Sigmoid colon (tissue), 7 donors: ENCODE data around the gene RASAL1. TPM values are rescaled to one million over a fixed set of nuclear protein-coding genes. Genes with fewer than 3 reads are reported as not detected.
A peak's percentile ranks its signal among the peaks of the same experiment; 100 is the strongest.

Experiments
- DNase-seq: peaks from one replicate; pipeline ENCODE4 v3.0.0-alpha.2; 2019
- H3K27ac ChIP-seq, 4 donors: fragments of 200-600 bp; sonication (generic); one replicate each; pipeline ENCODE4 v1.5.1; 2016 to 2019; ENCODE audit warnings: mild to moderate bottlenecking in 1 of 4
- H3K27me3 ChIP-seq, 3 donors: fragments of 200-600 bp; sonication (generic); one replicate each; pipeline ENCODE4 v1.5.1; 2019; ENCODE audit warnings: mild to moderate bottlenecking in 1 of 3
- H3K36me3 ChIP-seq, 4 donors: fragments of 200-600 bp; sonication (generic); one replicate each; pipeline ENCODE4 v1.5.1; 2016 to 2019
- H3K4me1 ChIP-seq, 4 donors: fragments of 200-600 bp; sonication (generic); one replicate each; pipeline ENCODE4 v1.5.1; 2017 to 2019
- H3K4me3 ChIP-seq, 4 donors: fragments of 200-600 bp; sonication (generic); one replicate each; pipeline ENCODE4 v1.5.1; 2017 to 2019; ENCODE audit warnings: mild to moderate bottlenecking in 2 of 4, moderate library complexity in 1 of 4
- H3K9me3 ChIP-seq, 4 donors: fragments of 200-600 bp in 3 of 4; sonication (generic) in 3 of 4; one replicate each; pipeline versions ENCODE4 v1.5.1 to v1.6.1; 2013 to 2019
- CTCF ChIP-seq, 4 experiments: fragments of 450-650 bp in 3 of 4; fragments of 200-600 bp in 1 of 4; IDR thresholded peaks; one replicate each; pipeline ENCODE4 v1.5.1; 2016 to 2019; ENCODE audit warnings: antibody characterized with exemption in 4 of 4, mild to moderate bottlenecking in 3 of 4, moderate library complexity in 2 of 4
- EP300 ChIP-seq, 4 donors: sonication (generic); formaldehyde crosslinking; IDR thresholded peaks; one replicate each; pipeline ENCODE4 v1.6.1; 2017; ENCODE audit warnings: antibody characterized with exemption in 4 of 4
- POLR2A ChIP-seq, 2 donors: fragments of 450-650 bp; IDR thresholded peaks; one replicate each; pipeline ENCODE4 v1.6.1; 2016; ENCODE audit warnings: antibody characterized with exemption in 2 of 2, mild to moderate bottlenecking in 2 of 2, moderate library complexity in 2 of 2
- POLR2AphosphoS5 ChIP-seq, 4 donors: sonication (generic); formaldehyde crosslinking; IDR thresholded peaks; one replicate each; pipeline ENCODE4 v1.6.1; 2017; ENCODE audit warnings: antibody characterized with exemption in 4 of 4
- WGBS, 2 donors: extraction: QIAGEN DNeasy Blood & Tissue Kit; methylation state at CpG; one replicate each; pipeline ENCODE4 v1.1.7; 2013; 5-methylcytosine and 5-hydroxymethylcytosine counted together
- intact Hi-C: fragments of 100-400 bp; cut with DNase I; formaldehyde crosslinking; loops from one replicate; pipeline ENCODE4 v1.15.1; 2023
- polyA plus RNA-seq, 3 donors: library from polyadenylated mRNA; stranded (reverse); fragments of 200-250 nt; gene quantifications; one replicate each; pipeline ENCODE4 v1.2.3, GENCODE V29; 2013
- total RNA-seq, 4 donors: library from RNA; depleted of rRNA; stranded (reverse); fragments of >200 nt; gene quantifications; one replicate each; pipeline ENCODE4 v1.1.0, GENCODE V29; 2016
- donor health status: healthy with polysubstance abuse.
- donor health status: Bipolar disorder and iron deficiency.
- donor health status: healthy.

The RASAL1 gene
- total and polyA plus RNA-seq, 7 donors: under 0.01 to 10.5 (median 3.0) TPM; not detected in 2

GRCh38 chr12:113055594-113056380, 79.8 kb downstream of the RASAL1 start:
- intact Hi-C loops: no loop called here
- H3K27me3 ChIP-seq: peaks cover 16 to 59% (median 35%) of the 10 kb centered on the region in 3 donors
- H3K9me3 ChIP-seq: no peaks in the 10 kb centered on the region
- DNase-seq: no peak
- H3K27ac ChIP-seq: no peak overlapping the region
- 61 to 65% methylated on average over 13 of the region's 13 CpGs for WGBS, 2 donors
- H3K4me1 ChIP-seq: peaks cover 0 to 14% (median 13%) of the 10 kb centered on the region in 4 donors
- H3K36me3 ChIP-seq: no peaks in the 10 kb centered on the region
- peak overlapping the region in 1 of 4 donors; percentile 34 for H3K4me3 ChIP-seq
- TF ChIP-seq CTCF (IDR thresholded peaks at IDR 0.05) (no peak), EP300 (IDR thresholded peaks at IDR 0.05) (no peak), POLR2AphosphoS5 (IDR thresholded peaks at IDR 0.05) (no peak), POLR2A (IDR thresholded peaks at IDR 0.05) (no peak)

- Histone ChIP-seq H3K36me3 (no peaks in the 10 kb centered on the region), H3K4me3 (no peak overlapping the region), H3K27ac (no peak overlapping the region), H3K27me3 (peaks cover 16 to 66% (median 35%) of the 10 kb centered on the region in 3 donors), H3K4me1 (peaks cover 0 to 14% (median 13%) of the 10 kb centered on the region in 4 donors), H3K9me3 (no peaks in the 10 kb centered on the region)
- WGBS, 2 donors: 55 to 65% methylated on average over 4 of the region's 4 CpGs
- no peak for TF ChIP-seq EP300 (IDR thresholded peaks at IDR 0.05)
- no peak for TF ChIP-seq POLR2A (IDR thresholded peaks at IDR 0.05)
- intact Hi-C loops: no loop called here
- DNase-seq: no peak
Observed at GRCh38 chr12:113054948-113055486, 80.5 kb downstream of the RASAL1 start.

GRCh38 chr12:113052326-113052725, 83.2 kb downstream of the RASAL1 start:
- Histone ChIP-seq H3K9me3 (no peaks in the 10 kb centered on the region), H3K27me3 (peaks cover 7 to 63% (median 20%) of the 10 kb centered on the region in 3 donors), H3K4me3 (no peak overlapping the region), H3K27ac (no peak overlapping the region), H3K4me1 (peaks cover 0 to 11% (median 10%) of the 10 kb centered on the region in 4 donors), H3K36me3 (no peaks in the 10 kb centered on the region)
- WGBS, 2 donors: 54 to 68% methylated on average over 4 of the region's 4 CpGs
- DNase-seq: no peak
- TF ChIP-seq POLR2A (IDR thresholded peaks at IDR 0.05) (no peak), CTCF (IDR thresholded peaks at IDR 0.05) (no peak), POLR2AphosphoS5 (IDR thresholded peaks at IDR 0.05) (no peak), EP300 (IDR thresholded peaks at IDR 0.05) (no peak)
- intact Hi-C loops: no loop called here

GRCh38 chr12:113051759-113052158, 83.8 kb downstream of the RASAL1 start:
- Histone ChIP-seq H3K4me3 (no peak overlapping the region), H3K36me3 (no peaks in the 10 kb centered on the region), H3K27ac (no peak overlapping the region), H3K27me3 (peaks cover 2 to 57% (median 15%) of the 10 kb centered on the region in 3 donors), H3K9me3 (no peaks in the 10 kb centered on the region), H3K4me1 (peaks cover 0 to 5% (median 5%) of the 10 kb centered on the region in 4 donors)
- no peak for DNase-seq
- TF ChIP-seq POLR2A (IDR thresholded peaks at IDR 0.05) (no peak), CTCF (IDR thresholded peaks at IDR 0.05) (no peak), EP300 (IDR thresholded peaks at IDR 0.05) (no peak), POLR2AphosphoS5 (IDR thresholded peaks at IDR 0.05) (no peak)
- WGBS, 2 donors: 69 to 92% methylated on average over 4 of the region's 4 CpGs
- intact Hi-C loops: no loop called here

GRCh38 chr12:113050795-113051194, 84.8 kb downstream of the RASAL1 start:
- Histone ChIP-seq H3K36me3 (no peaks in the 10 kb centered on the region), H3K9me3 (no peaks in the 10 kb centered on the region), H3K27me3 (peaks cover 0 to 47% (median 6%) of the 10 kb centered on the region in 3 donors), H3K27ac (no peak overlapping the region), H3K4me1 (no peaks in the 10 kb centered on the region), H3K4me3 (no peak overlapping the region)
- 66 to 80% methylated on average over 7 of the region's 7 CpGs for WGBS, 2 donors
- no peak for DNase-seq
- intact Hi-C loops: no loop called here
- TF ChIP-seq EP300 (IDR thresholded peaks at IDR 0.05) (no peak), POLR2AphosphoS5 (IDR thresholded peaks at IDR 0.05) (no peak), CTCF (IDR thresholded peaks at IDR 0.05) (no peak), POLR2A (IDR thresholded peaks at IDR 0.05) (no peak)
